Left ventricle myocardium inferior (tissue), 1 donor: ENCODE measurements around the gene PALD1. TPM values are rescaled to one million over a fixed set of nuclear protein-coding genes. Genes with fewer than 3 reads are reported as not detected.

Experiments used
- DNase-seq: peaks from one replicate; pipeline ENCODE4 v3.0.0-alpha.2; 2020
- H3K27ac ChIP-seq: fragments of 200-600 bp; replicated peaks from 2 replicates; pipeline ENCODE4 v1.8.0; 2021
- H3K27me3 ChIP-seq: fragments of 200-600 bp; 2 replicates; pipeline ENCODE4 v1.8.0; 2021; ENCODE audit warnings: low read depth
- H3K36me3 ChIP-seq: fragments of 200-600 bp; 2 replicates; pipeline ENCODE4 v1.8.0; 2021
- H3K4me1 ChIP-seq: fragments of 200-600 bp; 2 replicates; pipeline ENCODE4 v1.8.0; 2021
- H3K4me3 ChIP-seq: fragments of 200-600 bp; 2 replicates; pipeline ENCODE4 v1.8.0; 2021; ENCODE audit warnings: mild to moderate bottlenecking, moderate library complexity
- H3K9me3 ChIP-seq: fragments of 200-600 bp; replicated peaks from 2 replicates; pipeline ENCODE4 v1.8.0; 2021
- CTCF ChIP-seq: fragments of 200-600 bp; IDR thresholded peaks from 2 replicates; pipeline ENCODE4 v1.8.0; 2021; ENCODE audit warnings: antibody characterized with exemption, mild to moderate bottlenecking, borderline replicate concordance
- intact Hi-C: fragments of 100-400 bp; cut with micrococcal nuclease; formaldehyde crosslinking; loops from one replicate; pipeline ENCODE4 v1.11.0; 2022
- total RNA-seq: library from RNA; stranded (reverse); fragmentation: NEBNext Ultra II Directional; extraction: Animal tissue kit (Norgen Biotek cat#: 25700); gene quantifications from one replicate; pipeline ENCODE4 v1.2.1, GENCODE V29; 2021
- donor health status: DM: no; HTN: yes; CAD: no; lungs with severe emphysema.

The PALD1 gene
- total RNA-seq, 1 donor from 2014 or later: 5.1 TPM

- TF ChIP-seq CTCF: no peak
- H3K4me1 ChIP-seq: peaks cover 4% of the 10 kb centered on the region
- DNase-seq: no peak
- no peak overlapping the region for H3K4me3 ChIP-seq
- intact Hi-C loops: no loop called here
- no peak overlapping the region for H3K27ac ChIP-seq
- no peaks in the 10 kb centered on the region for H3K9me3 ChIP-seq
- H3K27me3 ChIP-seq: no peaks in the 10 kb centered on the region
- no peaks in the 10 kb centered on the region for H3K36me3 ChIP-seq
Measured at GRCh38 chr10:70599319-70599718, 120.8 kb downstream of the PALD1 start.

DNA sequence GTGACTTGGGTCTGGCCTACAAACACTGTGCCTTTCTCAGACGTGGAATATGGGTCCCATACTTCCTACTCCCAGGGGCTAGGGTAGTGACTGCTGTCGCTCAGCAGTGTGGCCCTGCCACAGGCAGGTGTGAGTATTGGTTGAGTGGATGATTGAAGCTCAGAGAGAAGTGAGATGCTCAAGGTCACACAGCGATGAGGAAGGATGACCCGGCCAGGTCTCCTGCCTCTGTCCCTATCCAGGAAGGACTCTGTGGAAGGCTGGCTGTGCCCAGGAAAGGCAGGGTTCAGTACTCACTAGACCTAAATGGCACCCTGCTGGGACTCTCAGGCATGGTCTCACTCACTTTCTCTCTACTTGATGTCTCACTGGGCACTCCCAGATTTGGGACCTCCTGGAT lies 121.2 kb downstream of the PALD1 start:
- H3K36me3 ChIP-seq: no peaks in the 10 kb centered on the region
- H3K27ac ChIP-seq: no peak overlapping the region
- TF ChIP-seq CTCF: no peak
- no peak for DNase-seq
- H3K9me3 ChIP-seq: no peaks in the 10 kb centered on the region
- H3K4me3 ChIP-seq: no peak overlapping the region
- H3K27me3 ChIP-seq: no peaks in the 10 kb centered on the region
- intact Hi-C loops: no loop called here
- H3K4me1 ChIP-seq: peaks cover 4% of the 10 kb centered on the region

GRCh38 chr10:70600512-70601395 lies 122.2 kb downstream of the PALD1 start:
- H3K4me3 ChIP-seq: no peak overlapping the region
- H3K4me1 ChIP-seq: peaks cover 4% of the 10 kb centered on the region
- intact Hi-C loops: no loop called here
- H3K36me3 ChIP-seq: no peaks in the 10 kb centered on the region
- no peak for DNase-seq
- H3K27me3 ChIP-seq: no peaks in the 10 kb centered on the region
- TF ChIP-seq CTCF: no peak
- no peak overlapping the region for H3K27ac ChIP-seq
- no peaks in the 10 kb centered on the region for H3K9me3 ChIP-seq

DNA sequence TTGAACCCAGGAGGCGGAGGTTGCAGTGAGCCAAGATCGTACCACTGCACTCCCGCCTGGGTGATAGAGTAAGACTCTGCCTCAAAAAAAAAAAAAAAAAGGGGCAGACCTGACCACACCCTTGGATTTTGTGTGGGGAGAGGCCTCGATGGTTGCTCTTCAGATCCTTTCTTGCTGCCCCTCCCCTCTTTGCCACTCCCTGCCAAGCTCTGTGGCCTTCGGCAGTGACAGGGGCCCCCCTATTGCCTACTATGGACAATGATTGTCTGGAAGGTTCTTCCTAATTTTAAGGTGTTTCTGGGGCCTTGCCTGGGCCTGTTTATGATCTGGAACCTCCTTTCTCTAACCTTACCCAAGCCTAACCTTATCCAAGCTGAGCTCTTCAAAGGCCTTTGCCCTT lies 123.2 kb downstream of the PALD1 start:
- Histone ChIP-seq H3K4me3 (no peak overlapping the region), H3K4me1 (no peaks in the 10 kb centered on the region), H3K27ac (no peak overlapping the region), H3K36me3 (no peaks in the 10 kb centered on the region), H3K9me3 (no peaks in the 10 kb centered on the region), H3K27me3 (no peaks in the 10 kb centered on the region)
- intact Hi-C loops: no loop called here
- no peak for DNase-seq
- TF ChIP-seq CTCF: no peak

DNA sequence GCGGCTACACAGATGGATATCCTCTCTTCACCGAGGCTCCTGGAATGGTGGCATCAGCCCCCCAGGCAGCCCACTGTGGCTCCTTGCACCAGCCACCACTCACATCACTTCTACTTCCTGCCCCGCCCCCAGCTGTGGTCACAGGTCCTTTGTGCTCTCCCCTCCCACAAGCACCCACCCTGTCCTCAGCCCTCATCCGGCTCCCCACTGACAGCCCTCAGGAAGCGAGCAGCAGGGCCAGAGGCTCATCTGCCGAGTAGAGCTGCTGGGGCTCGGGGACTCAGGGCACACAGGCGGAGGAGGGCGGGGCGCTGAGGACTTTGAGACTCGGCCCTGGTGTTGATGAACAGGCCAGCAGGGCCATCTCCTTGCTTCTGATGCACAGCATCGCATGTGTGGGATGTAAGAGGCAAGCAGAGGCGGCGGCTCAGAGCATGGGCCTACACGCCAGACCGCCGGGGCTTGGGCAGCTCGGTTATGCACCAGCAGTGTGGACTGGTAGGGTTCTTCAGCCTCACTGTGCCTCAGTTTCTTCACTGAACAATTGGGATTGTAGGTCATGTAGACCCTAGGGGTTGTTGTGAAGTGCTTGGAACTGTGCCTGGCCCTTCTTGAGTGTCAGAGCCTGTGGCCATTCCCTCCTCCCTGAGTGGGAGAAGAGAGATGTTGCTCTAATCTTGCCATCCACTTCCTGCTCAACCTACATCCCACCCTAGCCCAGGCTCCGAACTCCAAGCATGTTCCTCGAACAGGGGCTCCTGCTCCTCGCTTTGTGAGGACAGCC lies 124.3 kb downstream of the PALD1 start, which contains the start of gene PRF1:
Gene PRF1 (minus strand): TSS at position 77 of the 784 bp plus-strand sequence. CDS start 1,839 bp downstream, outside the sequence.
- intact Hi-C loops: no loop called here
- TF ChIP-seq CTCF: no peak

More for the DNA sequence above, 124.3 kb downstream of the PALD1 start, which contains the start of gene PRF1:
- Histone ChIP-seq H3K36me3 (no peaks in the 10 kb centered on the region), H3K27me3 (no peaks in the 10 kb centered on the region), H3K4me3 (no peak within 1 kb of the TSS), H3K27ac (no peak within 1 kb of the TSS), H3K4me1 (no peaks in the 10 kb centered on the region), H3K9me3 (no peaks in the 10 kb centered on the region)
- DNase-seq: no peak
